ENCODE results near the gene RAD21L1. TPM values are rescaled to one million over a fixed set of nuclear protein-coding genes. Genes with fewer than 3 reads are reported as not detected.

The RAD21L1 gene
- total RNA-seq: not detected in 2 replicates

GRCh38 chr20:1225783-1226654 lies at the start of gene RAD21L1:
RAD21L1 (plus strand) TSS chr20:1226044; CDS start chr20:1228454, 2,410 bp downstream.

DNA sequence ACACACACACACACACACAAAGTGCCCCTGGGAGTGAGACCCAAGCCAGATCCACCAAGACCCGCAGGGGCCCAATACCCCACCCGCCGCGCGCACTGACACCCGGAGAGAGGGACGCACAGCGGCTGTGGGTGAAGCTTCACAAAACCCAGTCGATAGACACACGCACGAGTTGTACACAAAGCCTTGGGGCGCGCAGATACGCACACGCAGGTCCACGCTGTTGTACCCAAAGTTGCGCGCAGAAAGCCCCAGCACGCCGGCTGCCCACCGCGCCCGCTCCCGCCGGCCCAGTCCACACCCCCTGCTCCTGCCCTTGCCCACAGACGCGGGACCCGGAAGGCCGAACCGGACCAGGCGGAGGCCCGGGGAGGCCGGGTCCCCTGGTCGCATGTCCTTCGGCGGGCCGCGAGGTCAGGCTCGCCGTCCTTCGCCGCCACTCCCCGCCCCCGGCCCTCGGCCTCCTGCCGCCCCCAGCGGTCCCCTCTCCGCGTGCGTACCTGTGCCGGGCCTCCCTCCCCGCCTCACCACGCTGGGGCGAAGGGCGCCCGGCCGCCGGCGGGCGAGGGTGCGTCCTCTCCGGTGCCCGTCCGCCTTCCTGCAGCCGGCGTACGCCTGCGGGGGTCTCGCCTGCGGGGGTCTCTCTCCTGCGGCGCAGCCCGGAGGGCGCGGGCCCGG lies 41.1 kb upstream of the RAD21L1 start, which contains the start of gene TMEM74B:
TMEM74B (minus strand) TSS at position 344 of the 678 bp plus-strand sequence. CDS start 1,180 bp downstream, outside the sequence.

GRCh38 chr20:1202762-1203504 lies 22.9 kb upstream of the RAD21L1 start, which contains the start of gene C20orf202:
C20orf202 (plus strand) TSS chr20:1203454; CDS start chr20:1203586, 132 bp downstream.

GRCh38 chr20:1266167-1266973 lies 40.5 kb downstream of the RAD21L1 start, which contains the start of gene SNPH:
SNPH (plus strand) TSS chr20:1266294; CDS start chr20:1296240, 29,946 bp downstream.

Other genes with a start within 250 kb of the RAD21L1 start
- gene RSPO4, start 223.7 kb upstream of the RAD21L1 start, total RNA-seq: not detected in 2 replicates
- gene PSMF1, start 107.4 kb upstream of the RAD21L1 start, total RNA-seq: 35.3 and 40.1 TPM in 2 replicates
- 0.60 and 0.98 TPM in 2 replicates for gene TMEM74B, start 41.1 kb upstream of the RAD21L1 start, total RNA-seq
- under 0.01 and 0.17 TPM in 2 replicates for gene C20orf202, start 22.6 kb upstream of the RAD21L1 start, total RNA-seq
- gene SNPH, start 40.2 kb downstream of the RAD21L1 start, total RNA-seq: 0.54 and 0.86 TPM in 2 replicates
- gene SDCBP2, start 103.1 kb downstream of the RAD21L1 start, total RNA-seq: 3.7 and 5.4 TPM in 2 replicates
- gene FKBP1A, start 167.0 kb downstream of the RAD21L1 start, total RNA-seq: 256 and 263 TPM in 2 replicates
- 20.0 and 22.9 TPM in 2 replicates for gene NSFL1C, start 240.8 kb downstream of the RAD21L1 start, total RNA-seq